GM19043 (cell line): ENCODE results near the gene PROM2.

Experiments
- ATAC-seq: cut with Tn5 transposase; IDR thresholded peaks from one replicate; pipeline ENCODE4 v1.9.1; 2021; ENCODE audit warnings: low read depth; ENCODE audit not compliant: unreplicated experiment

The PROM2 gene

DNA sequence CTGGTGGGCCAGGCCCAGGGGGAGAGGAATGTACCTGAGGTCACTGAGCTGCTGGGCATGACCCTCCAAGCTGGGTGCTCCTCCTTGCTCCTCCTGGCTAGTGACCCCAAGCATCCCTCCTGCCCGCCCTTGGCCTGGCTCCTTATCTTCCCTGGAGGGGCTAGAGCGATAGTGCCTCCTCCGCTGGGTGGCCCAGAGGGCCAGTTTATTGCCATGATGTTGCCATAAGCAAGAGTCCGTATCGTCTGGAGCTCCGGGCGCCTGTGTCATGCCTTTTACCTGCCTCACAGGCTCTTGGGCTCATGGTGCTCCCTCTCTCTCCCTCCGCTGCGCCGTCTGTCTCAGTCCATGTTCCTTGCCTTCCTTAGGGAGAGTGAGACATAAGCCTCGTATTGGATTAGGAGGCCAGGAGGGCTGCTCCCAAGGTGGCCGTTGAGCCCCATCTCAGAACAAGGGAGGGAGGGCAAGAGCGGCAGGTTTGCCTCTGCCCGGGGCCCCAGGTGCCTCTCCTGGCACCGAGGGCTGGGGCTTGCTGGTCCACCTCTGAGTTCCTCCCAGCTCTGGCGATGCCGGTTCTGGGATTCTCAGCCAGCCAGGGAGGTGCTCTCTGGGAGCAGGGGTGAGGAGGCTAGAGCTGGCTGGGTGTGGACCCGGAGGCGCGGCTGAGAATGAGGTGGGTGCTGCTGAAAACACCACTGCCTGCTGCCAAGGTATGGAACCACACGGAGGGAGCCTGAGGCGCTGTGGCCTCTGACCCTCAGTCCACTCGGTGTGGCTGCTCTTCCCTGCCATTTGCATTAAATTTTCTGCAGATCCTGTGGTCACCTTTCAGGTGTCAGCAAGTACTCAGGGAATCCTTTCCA, 45.5 kb downstream of the PROM2 start:
- ATAC-seq, result no peak

DNA sequence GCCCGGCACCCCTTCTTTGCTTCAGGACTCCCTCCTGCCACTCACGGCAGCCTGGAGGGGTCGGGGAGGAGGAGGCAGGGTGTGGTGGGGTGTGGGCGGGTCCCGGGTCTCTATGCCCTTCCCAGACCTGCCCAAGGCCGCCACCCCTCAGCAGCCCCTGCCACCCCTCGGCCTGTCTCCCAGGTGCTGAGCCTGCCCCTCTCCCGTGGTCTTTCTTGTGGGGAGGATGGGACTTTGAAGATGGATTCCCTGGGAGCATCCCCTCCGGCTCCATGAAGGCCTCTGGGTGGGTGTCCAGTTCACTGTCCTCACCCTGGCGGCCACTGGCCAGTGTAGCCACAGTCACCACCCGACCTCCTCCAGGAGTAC, 46.1 kb downstream of the PROM2 start:
- ATAC-seq, result no peak

DNA sequence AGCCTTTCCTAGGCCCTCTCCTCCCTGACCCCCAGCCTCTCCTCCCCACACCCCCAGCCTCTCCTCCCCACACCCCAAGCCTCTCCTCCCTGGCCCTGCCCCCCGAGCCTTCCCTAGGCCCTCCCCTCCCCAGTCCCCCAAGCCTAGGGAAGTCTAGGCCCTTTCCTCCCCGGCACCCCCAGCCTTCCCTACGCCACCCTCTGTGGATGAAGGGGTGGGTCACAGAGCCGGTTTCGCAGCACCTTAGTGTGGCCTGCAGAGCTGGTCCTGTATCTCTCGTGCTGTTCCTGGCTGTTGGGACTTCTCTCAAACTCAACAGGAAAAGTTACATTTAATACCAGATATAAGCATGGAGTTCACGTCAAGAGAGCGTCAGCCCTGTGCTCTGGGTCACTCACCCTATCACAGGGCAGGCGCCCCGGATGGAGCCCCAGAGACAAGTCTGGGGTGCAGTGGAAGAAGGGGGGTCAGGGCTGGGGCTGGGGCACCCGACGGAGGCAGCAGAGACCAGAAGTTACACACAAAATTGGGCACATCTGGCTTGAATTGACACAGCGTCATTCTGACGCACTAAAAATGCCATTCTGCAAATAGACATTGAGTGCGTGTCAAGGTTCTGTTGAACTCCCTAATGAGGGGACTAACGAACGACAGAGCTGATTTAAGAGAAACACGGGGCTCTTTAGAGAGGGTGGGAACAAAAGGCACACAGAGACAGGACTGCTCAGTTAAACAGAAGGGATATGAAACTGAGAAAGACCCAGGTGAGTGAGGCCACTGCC, 46.9 kb downstream of the PROM2 start:
- ATAC-seq, result no peak

DNA sequence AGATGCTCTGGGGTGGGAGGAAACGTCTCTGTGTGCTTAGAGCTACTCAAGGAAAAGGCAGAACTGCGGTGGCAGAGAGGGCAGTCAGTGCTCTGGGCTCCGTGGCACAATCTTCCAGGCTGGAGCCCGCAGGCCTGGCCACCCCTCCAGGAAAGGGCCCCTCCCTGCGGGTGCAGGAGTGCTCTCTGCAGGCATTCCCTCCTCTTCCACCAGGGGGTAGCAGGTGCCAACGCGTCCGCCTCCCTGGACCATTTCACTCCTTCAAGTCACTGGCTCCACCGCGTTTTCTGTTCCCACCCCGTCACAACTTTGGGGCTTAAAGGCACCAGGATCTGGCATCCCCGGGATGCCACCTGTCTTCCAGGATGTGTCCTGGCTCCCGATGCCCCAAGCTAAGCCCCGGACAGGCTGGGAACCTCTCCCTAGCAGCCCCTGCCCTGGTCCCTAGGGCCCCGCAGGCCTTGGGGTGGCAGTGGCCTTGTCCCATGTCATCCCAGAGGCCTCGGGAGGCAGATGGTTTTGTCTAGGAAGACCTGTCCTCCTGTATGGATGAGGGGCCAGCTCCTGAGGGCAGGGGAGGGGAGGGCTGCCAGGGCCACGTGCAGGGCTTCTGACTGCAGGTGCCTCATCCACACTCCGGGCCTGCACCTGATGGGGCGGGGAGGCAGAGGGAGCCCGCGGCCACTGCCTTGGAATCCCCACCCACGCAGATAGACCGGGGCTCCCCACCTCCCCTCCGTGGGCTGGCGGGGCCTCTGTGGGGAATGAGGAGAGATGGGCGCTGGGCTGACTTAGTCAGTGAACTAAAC, 49.3 kb downstream of the PROM2 start:
- no peak for ATAC-seq

DNA sequence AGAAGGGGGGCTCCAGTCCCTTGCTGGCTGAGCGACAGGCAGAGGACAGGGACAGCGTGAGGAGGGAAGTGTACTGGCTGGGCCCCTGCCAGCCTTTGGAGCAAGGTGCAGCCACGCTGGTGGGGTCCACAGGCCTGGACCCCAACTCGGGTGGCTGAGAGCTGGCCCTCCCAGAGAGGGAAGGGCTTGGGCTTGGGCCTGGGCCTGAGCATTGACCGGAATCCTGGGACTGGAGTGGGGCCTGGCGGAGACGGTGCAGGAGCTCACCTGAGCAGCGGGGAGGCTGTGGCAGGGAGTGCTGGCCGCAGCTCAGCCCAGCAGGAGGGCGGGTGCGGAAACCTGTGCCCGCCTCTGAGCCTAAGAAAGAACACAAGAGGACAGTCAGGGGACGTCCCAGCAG, 50.8 kb downstream of the PROM2 start:
- no peak for ATAC-seq

DNA sequence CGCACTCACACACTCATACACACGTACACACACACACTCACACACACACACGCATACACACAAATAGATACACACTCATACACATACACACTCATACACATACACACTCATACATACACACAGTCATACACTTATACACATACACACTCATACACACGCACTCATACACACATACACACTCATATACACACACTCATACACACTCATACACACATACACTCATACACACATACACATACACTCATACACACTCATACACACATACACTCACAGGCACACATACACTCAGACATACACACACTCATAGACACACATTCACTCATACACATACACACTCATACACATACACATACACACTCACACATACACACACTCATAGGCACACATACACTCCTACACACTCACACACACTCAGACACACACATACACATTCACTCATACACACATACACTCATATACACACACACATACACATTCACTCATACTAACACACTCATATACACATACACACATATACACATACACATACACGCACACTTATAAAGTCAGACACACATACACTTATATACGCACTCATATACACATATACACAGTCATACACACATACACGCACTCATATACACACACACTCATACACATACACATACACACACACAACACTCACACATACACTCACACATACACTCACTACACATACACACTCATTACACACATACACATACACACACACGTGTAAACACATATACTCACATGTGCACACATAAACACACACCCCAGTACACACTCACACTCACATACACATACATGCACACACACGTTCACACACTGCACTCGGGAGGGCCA, 51.6 kb downstream of the PROM2 start:
- no peak for ATAC-seq

DNA sequence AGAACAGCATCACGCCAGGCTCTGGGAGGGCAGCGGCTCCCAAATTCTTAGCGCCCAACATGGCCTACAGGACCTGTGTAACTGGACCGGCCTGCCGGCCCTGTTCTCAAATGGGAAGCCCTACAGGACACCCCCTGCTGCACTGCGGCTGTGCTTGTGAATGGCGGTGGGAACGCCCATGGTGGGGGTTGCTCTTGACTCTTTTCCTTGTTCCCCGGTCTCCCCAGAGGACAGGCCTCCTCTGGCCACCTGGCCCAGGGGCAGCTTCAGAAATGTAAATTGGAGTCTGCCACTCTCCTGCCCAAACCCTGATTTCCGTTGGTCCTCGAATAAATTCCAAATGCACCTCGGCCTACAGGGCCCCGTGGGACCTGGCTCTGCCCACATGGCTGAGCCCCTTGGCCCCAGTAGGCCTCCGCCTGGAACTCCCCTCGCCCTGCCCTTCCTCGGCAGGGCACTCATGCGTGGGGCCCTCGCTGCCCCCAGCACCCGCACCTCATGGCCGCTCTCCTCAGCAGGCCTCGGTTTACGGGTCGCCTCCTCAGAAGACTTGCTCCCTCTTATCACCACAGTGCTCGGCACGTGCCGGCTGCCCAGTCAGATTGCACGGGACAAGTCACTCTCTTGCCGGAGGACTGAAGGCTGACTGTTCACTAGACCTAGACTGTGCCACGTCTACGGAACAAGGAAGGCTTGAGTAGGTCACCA, 52.3 kb downstream of the PROM2 start:
- no peak for ATAC-seq

DNA sequence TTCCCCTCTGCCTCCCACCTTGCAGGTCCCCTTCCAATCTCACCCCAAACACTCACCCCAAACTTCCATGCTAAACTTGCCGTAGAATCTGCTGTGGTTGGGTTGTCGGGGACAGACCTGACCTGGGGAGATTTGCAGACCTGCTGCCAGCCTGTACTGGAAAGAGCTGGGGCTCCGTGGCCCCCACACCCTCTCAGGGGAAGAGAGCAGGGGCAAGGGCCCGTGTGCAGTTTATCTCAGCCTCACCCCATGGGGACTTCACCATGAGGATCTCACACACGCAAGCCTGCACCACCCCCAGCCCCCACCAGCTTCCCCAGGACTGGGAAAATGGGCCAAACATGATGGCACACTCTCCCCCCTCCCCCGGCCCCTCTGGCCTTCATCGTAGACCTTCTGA, 53.6 kb downstream of the PROM2 start:
- ATAC-seq, result no peak

DNA sequence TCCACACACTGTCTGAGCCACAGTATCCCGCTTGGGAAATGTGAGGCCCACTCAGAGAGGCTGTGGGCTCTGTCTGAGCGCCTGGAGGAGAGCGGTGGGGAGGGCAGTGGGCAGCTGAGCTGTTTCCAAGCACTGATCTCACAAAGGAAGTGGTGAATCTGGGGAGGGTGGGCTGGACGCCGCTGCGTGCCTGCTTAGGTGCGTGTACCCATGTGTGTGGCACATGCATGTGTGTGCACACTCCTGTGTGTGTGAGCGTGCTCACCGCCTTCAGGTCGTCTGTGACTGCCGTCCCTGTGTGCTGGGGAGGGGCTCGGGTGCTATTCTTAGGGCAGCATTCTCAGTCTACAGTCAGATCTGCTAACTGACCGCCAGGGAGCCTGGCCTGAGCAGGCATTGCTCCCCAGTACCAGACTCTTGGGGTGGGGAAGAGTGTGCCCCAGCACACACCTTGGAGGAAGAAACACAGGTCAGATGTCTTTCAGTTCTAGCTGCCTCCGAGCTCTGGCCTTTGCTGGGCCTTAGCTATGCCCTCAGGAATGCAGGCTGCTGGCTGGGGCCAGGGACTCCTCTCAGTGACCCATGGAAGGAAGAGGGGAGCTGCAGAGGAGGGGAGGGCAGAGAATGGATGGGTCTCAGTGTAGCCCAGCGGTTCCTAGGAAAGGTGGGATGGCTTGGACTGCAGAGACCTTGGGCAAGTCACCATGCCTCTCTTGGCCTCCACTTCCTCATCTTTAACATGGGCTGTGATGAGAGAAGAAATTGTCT, 54.3 kb downstream of the PROM2 start:
- no peak for ATAC-seq

DNA sequence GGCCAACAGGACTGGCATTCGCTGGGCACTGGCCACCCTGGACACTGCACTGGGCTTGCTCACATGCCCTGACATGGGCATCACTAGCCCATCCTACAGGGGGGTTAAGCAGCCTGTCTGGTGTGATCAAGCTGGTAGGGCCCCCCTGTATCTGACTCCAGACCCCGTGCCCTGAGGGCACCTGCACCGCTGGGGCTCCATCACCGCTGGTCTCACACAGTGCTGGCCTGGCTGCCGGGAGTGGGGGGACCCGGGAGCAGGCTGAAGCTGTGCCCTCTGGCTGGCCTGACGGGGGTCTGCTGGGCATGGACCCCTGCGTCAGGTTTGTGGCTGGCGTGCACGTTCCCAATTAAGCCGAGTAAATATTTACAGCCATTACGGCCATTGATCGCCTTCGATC, 55.2 kb downstream of the PROM2 start:
- ATAC-seq, result no peak

DNA sequence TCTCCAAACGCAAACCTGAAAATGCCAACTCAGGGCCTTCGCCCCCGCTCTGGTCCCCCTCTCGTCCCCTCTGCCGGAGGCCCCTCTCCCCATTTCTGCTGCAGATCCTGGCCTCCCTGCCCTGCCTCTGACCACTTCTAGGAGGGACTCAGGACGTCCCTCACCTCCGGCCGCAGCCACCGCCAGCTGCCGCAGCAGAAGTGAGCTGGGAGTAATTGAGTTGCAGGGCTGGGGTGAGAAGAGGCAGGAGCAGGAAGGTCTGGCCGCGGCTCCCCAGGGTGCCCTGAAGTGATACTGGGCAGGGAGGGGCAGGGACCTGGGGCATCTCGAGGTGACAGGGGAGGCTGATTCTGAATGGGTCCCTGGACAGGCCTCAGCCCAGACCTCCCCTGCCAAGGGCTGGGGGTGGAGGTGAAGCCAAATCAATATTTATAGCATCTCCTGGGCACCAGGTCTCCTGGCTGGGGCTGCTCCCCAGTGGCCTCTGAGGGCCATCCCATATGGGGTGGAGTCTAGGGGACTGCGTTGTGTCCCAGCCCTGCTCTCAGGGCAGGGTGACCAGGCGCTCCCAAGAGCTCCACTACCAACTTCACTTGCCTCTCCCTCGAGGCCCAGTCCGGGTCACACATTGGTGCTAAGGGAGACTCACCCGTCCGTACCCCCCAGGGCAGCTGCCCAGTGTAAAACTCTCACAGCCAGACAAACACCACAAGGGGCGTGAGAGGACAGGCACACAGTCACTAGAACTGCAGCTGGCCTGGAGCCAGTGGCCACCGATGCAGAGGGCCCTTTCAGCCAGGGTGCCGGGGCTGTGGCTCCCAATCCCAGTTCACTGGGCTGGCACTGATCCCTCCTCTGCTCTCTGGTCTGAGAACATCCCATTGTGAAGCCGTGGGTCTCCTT, 55.9 kb downstream of the PROM2 start:
- no peak for ATAC-seq

DNA sequence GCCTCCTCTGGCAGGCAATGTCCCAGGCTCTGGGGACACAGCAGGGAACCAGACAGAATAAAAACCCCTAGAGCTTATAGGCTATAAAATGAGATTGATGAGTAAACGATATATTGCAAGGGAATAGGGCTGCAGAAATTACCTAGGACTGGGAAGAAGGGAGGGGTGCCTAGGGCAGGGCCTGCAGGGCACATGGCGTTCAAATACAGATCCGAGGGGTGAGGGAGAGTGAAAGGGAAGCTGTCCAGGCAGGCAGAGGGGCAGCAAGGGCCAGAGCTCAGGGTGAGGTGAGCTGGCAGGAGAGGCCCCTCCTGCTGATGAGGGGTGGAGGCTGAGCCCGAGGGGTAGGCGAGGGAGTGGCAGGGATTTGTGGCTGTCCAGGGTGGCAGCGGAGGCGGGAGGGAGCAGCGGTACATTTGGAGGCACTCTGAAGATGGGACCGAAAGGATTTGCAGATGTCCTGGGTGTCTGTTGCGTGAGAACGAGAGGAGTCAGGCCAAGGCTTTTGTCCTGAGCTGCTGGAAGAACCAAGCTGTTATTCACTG, 56.6 kb downstream of the PROM2 start:
- ATAC-seq, result no peak

DNA sequence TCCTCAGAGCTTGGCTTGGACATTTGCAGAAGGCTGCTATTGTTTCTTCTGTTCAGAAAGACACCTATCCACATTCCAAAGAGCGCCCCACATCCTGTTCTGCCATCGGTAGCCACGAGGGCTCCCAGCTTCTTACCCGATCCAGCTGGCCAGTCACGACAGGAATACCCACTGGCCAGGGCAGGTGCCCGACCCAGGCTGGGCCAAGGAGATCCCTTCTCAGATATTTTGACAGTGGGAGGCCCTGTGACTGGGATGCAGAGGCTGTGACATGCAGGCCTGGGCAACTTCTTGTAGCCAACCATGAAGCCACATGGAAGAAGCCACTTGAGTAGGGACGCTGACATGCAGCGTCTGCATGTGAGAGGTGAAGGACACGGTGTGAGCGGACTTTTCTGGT, 57.4 kb downstream of the PROM2 start:
- no peak for ATAC-seq

DNA sequence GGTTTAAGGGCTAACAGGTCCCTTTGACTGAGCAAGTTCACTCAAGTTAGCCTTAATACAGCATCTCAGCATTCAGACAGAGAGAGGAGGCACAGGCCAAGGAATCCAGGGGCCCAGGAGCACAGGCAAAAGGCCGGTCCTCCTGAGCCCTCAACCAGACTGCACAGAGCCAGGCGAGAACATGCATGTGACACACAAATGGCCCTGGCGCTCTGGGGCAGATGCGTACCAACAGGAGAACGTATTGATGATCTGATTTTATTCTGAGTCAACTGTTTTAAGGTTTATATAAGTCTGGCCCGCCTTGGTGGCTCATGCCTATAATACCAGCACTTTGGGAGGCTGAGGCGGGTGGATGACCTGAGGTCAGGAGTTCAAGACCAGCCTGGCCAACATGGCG, 57.8 kb downstream of the PROM2 start:
- no peak for ATAC-seq

DNA sequence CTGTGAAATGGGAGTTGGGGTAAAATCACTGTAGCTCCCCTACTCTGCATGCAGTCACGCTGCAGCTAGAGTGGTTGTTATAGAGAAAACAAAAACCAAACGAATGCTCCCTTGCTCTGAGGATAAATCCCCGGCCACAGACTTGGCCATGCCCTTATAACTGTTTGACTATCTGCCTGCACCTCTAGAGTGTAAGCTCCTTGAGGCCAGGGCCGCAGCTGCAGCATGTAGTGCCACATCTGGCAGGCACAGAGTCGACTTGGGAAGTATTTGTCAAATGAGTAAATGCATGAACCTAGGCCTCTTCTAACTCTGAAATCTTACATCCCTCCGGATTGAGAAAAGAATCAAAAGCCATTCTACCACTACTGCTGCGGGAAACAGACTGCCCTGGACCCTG, 58.8 kb downstream of the PROM2 start:
- no peak for ATAC-seq

DNA sequence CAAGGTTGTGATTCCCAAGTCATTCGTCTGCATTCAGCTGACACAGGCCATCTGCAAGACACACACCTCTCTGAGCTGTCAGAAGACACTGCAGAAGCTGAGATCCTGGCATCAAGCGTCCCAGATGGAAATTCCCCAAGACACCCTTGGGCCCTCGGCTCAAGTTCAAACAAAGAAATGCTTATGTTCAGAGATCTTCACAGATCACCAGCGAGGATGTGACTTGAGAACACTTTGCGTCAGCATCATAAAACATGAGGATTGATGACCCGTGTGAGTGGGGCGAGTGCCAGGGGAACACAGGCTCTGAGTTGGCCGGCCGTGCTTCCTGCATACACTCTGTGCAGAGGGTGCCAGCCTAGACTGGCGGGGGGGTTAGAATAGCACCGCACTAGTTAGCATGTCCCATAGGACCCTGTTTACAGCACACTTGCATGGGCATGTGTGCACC, 59.7 kb downstream of the PROM2 start:
- ATAC-seq, result no peak

DNA sequence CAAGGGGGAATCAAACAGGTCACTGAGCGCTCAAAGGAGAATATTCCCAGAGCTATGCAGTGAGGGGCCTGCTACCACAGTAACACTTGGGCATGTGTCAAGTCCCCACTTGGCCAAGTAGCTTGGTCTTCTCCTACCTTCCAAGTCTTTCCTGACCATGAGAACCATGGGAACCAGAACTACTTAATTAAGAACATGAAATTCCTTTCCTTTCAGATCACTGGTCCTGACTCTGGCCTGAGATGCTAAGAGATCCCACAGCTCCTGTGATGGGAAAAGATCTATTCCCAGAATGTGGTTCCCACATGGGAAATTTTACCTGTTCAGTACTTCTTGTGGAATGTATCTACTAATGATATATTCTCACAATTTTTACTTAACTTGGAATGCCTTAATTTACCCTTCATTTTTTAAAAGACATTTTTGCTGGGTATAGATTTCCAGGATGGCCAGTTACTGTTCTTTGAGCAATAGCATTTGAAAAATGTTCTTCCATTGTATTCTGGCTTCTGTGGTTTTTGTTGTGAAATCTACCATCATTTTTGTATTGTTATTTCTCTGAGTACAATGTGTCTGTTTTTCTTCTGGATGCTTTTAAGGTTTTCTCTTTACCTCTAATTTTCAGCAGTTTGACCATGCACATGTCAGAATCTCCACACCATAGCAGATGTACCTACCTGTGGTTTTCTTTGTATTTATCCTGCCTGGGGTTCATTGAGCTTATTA, 60.8 kb downstream of the PROM2 start:
- no peak for ATAC-seq
